ENCODE results near the gene MPP1.

Gene MPP1

DNA sequence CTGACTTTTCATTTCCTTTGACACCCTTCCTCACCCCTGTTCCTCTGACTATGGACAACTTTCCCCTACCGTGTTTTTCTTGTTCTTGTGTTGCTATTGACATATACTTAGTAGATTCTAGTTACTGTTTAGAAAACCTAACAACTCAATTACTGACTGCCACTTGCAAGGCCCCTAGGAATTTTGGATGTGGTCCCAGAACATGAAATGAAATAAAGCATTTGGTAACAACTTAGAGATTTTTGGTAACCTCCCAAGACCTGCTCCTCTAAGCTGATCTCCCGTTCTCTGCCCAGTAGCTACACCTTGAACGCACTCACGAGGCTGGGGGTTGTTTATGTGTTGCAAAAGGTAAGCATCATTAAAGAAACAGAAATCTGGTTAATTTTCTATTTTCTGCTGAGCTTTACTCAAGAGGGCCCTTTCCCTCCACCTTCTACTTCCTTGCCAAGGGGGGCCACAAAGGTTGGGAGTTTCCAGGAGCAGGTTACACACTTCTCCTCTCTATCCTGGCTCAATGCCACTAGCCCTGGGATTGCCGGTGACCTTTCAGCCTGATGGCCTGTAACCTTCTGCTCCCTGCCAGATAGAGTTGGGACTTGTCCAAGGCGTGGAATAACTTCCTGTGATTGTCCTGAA is 74.9 kb downstream of the MPP1 start:
- no peak for DNase-seq

- no peak for DNase-seq
Measured at GRCh38 chrX:154729439-154729838, 75.8 kb downstream of the MPP1 start.
